Stomach (tissue), 9 donors: Measurements from ENCODE around the gene GABBR2. TPM values are rescaled to one million over a fixed set of nuclear protein-coding genes. Genes with fewer than 3 reads are reported as not detected.

Source experiments
- DNase-seq, 2 donors: peaks; one replicate each; pipeline versions ENCODE4 v3.0.0 to v3.0.0-alpha.2; 2013 to 2019
- H3K27ac ChIP-seq, 5 donors: fragments of 200-600 bp in 4 of 5; sonication (generic) in 4 of 5; one replicate each; pipeline ENCODE4 v1.5.1; 2013 to 2019; ENCODE audit warnings: mild to moderate bottlenecking in 1 of 5, moderate library complexity in 1 of 5
- H3K27me3 ChIP-seq, 3 donors: fragments of 200-600 bp; sonication (generic); one replicate each; pipeline ENCODE4 v1.5.1; 2017 to 2019; ENCODE audit warnings: mixed run types in 1 of 3
- H3K36me3 ChIP-seq, 4 donors: fragments of 200-600 bp; sonication (generic); 1 replicate in 3 of 4; 2 replicates in 1 of 4; pipeline ENCODE4 v1.5.1; 2016 to 2019
- H3K4me1 ChIP-seq, 4 donors: fragments of 200-600 bp; sonication (generic); one replicate each; pipeline ENCODE4 v1.5.1; 2016 to 2019
- H3K4me3 ChIP-seq, 4 donors: fragments of 200-600 bp; sonication (generic) in 3 of 4; one replicate each; pipeline ENCODE4 v1.5.1; 2016 to 2019; ENCODE audit warnings: mild to moderate bottlenecking in 1 of 4
- H3K9me3 ChIP-seq, 4 donors: fragments of 200-600 bp; sonication (generic); one replicate each; pipeline ENCODE4 v1.5.1; 2016 to 2019
- EP300 ChIP-seq: sonication (generic); formaldehyde crosslinking; IDR thresholded peaks from one replicate; pipeline ENCODE4 v1.6.1; 2017; ENCODE audit warnings: antibody characterized with exemption
- POLR2A ChIP-seq, 4 donors: fragments of 450-650 bp; IDR thresholded peaks; one replicate each; pipeline ENCODE4 v1.6.1; 2016; ENCODE audit warnings: antibody characterized with exemption in 4 of 4, control low read depth in 2 of 4, mild to moderate bottlenecking in 1 of 4, moderate library complexity in 1 of 4
- POLR2AphosphoS5 ChIP-seq, 3 donors: sonication (generic); formaldehyde crosslinking; IDR thresholded peaks; one replicate each; pipeline ENCODE4 v1.6.1; 2016; ENCODE audit warnings: antibody characterized with exemption in 3 of 3
- WGBS, 5 donors: extraction: QIAGEN DNeasy Blood & Tissue Kit in 3 of 5; methylation state at CpG; one replicate each; pipeline versions ENCODE4 v1.1.5 to v1.1.7; 2013 to 2018; 5-methylcytosine and 5-hydroxymethylcytosine counted together
- intact Hi-C: fragments of 100-400 bp; cut with DNase I; formaldehyde crosslinking; loops from one replicate; pipeline ENCODE4 v1.15.1; 2023; ENCODE audit warnings: low total_unique reads
- polyA plus RNA-seq, 3 donors: library from polyadenylated mRNA; stranded (reverse); fragments of 200-250 nt; gene quantifications; one replicate each; pipeline ENCODE4 v1.2.3, GENCODE V29; 2013
- total RNA-seq, 5 donors: library from RNA; depleted of rRNA; stranded (reverse); fragments of >200 nt; gene quantifications; one replicate each; pipeline versions ENCODE4 v1.1.0 to v1.2.3, GENCODE V29; 2014 to 2016
- TF ChIP-seq, protein P1 (sequence below), 7 experiments: fragments of 450-650 bp in 4 of 7; fragments of 200-600 bp in 3 of 7; sonication (generic) in 3 of 7; IDR thresholded peaks; one replicate each; pipeline ENCODE4 v1.5.1; 2016 to 2019; ENCODE audit warnings: antibody characterized with exemption in 7 of 7, control low read depth in 2 of 7, mild to moderate bottlenecking in 1 of 7
- donor health status: healthy with polysubstance abuse.
- donor health status: Bipolar disorder and iron deficiency.
- donor health status: healthy.

GABBR2 gene
- total and polyA plus RNA-seq, 8 donors, result 0.06 to 0.55 (median 0.08) TPM; not detected in 5

DNA sequence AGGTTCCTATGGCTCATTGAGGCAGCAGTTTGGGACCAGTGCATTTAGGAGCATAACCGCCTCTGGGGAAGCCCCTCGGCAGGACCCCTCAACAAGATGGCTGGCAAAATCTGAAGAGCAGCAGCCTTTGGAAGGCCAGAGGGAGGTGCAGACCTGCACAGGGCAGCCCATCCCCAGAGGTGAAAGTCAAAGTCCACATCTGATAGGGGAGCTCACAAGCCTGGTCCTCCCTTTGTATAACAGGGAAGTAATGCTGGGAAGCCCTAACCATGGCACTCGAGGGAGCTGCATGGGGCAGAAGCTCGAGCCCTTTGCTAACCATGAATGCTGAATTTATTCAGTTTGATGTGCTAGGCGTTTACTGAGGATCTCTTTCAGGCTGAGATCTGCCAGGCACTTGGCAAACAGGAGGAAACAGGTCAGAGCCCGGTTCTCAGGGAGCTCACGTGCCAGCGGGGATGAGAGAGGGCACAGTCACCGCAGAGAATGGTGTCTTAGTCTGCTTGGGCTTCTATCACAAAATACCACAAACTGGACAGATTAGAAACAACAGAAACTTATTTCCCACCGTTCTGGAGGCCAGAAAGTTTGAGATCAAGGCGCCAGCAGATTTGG, 114.1 kb downstream of the GABBR2 start:
- 68 to 71% (median 70%) methylated on average over 11 of the region's 11 CpGs for WGBS, 5 donors
- Histone ChIP-seq H3K4me1 (no peaks in the 10 kb centered on the region), H3K27ac (no peak overlapping the region), H3K4me3 (no peak overlapping the region), H3K36me3 (no peaks in the 10 kb centered on the region), H3K9me3 (no peaks in the 10 kb centered on the region), H3K27me3 (peaks cover 0 to 10% (median 0%) of the 10 kb centered on the region in 3 donors)
- intact Hi-C loops, result no loop called here
- peak in 1 of 2 donors; percentile 23 for DNase-seq
- TF ChIP-seq EP300, result no peak
- TF ChIP-seq, protein P1, sequence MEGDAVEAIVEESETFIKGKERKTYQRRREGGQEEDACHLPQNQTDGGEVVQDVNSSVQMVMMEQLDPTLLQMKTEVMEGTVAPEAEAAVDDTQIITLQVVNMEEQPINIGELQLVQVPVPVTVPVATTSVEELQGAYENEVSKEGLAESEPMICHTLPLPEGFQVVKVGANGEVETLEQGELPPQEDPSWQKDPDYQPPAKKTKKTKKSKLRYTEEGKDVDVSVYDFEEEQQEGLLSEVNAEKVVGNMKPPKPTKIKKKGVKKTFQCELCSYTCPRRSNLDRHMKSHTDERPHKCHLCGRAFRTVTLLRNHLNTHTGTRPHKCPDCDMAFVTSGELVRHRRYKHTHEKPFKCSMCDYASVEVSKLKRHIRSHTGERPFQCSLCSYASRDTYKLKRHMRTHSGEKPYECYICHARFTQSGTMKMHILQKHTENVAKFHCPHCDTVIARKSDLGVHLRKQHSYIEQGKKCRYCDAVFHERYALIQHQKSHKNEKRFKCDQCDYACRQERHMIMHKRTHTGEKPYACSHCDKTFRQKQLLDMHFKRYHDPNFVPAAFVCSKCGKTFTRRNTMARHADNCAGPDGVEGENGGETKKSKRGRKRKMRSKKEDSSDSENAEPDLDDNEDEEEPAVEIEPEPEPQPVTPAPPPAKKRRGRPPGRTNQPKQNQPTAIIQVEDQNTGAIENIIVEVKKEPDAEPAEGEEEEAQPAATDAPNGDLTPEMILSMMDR (IDR thresholded peaks at IDR 0.05), result no peak
- TF ChIP-seq POLR2AphosphoS5 (IDR thresholded peaks at IDR 0.05), result no peak
- no peak for TF ChIP-seq POLR2A (IDR thresholded peaks at IDR 0.05)

DNA sequence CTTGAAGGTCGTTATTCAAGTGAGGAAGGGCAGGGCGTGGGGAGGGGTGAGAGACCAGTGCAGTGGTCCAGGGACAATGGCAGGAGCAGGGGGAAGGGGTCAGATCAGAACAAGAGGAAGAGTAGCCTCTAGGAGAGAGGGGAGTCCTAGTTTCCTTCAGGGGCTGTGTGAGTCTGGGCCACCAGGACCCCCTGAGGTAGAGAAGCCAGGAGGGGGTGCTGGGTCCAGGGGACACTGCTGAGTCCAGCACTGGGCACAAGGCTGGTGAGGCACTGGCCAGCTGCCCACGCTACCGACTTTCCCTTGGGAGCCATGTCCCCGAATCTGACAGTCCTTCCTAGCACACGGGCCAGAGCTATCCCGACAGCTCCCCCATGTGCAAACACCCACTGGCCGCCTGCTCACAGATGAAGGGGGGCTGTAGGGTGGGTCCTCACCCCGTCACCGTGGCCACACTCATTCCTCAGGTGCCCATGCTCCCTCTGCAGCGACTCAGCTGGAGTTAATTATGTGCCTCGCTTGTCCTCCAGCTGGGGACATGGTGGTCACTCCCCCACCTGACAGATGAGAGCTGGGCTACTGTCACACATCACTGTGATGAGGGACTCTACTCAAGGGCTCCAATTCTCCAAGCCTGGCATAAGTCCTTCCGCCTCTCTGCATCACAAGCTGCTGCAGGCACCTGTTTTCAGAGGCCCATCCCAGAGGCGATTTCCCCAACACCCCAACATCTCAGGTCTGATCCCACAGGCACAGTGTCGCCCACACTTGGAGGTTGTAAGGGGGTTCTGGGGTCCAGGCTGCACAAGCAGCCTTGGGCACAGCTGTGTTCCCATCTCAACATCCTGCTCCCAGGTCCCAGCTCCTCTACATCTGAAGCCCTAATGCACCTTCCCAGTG, 115.1 kb downstream of the GABBR2 start:
- H3K4me1 ChIP-seq, result no peaks in the 10 kb centered on the region
- peaks cover 0 to 15% (median 0%) of the 10 kb centered on the region in 3 donors for H3K27me3 ChIP-seq
- WGBS, 5 donors, result 63 to 81% (median 76%) methylated on average over 12 to 15 of the region's 15 CpGs
- H3K27ac ChIP-seq, result no peak overlapping the region
- no peaks in the 10 kb centered on the region for H3K36me3 ChIP-seq
- H3K9me3 ChIP-seq, result no peaks in the 10 kb centered on the region
- intact Hi-C loops, result no loop called here
- TF ChIP-seq, protein P1 (IDR thresholded peaks at IDR 0.05), result no peak
- TF ChIP-seq POLR2A (IDR thresholded peaks at IDR 0.05) (no peak), EP300 (no peak), POLR2AphosphoS5 (IDR thresholded peaks at IDR 0.05) (no peak)
- H3K4me3 ChIP-seq, result no peak overlapping the region
- DNase-seq, result no peak

DNA sequence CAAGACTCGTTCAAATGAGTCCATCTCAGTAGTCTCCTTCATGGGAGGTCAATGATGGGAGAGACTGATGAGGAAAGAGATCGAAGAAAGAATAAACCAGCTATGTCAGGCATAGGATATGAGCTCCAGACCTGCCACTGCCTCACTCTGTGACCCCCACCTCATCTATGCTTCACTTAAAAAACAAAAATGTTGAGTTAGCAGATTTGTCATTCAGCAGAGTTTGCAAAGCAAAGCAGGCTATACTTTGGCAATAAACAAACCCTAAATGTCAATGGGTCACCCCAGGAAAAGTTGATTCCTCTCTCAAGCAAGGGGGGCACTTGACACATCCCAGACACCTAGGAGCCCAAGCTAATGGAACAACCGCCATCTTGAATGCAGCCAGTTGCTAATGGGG, 117.0 kb downstream of the GABBR2 start:
- H3K36me3 ChIP-seq, result no peaks in the 10 kb centered on the region
- H3K4me3 ChIP-seq, result no peak overlapping the region
- WGBS, 5 donors, result 78 to 90% (median 86%) methylated on average over 3 of the region's 3 CpGs
- no peaks in the 10 kb centered on the region for H3K4me1 ChIP-seq
- intact Hi-C loops, result no loop called here
- H3K9me3 ChIP-seq, result no peaks in the 10 kb centered on the region
- TF ChIP-seq, protein P1 (IDR thresholded peaks at IDR 0.05), result no peak
- TF ChIP-seq POLR2A (IDR thresholded peaks at IDR 0.05) (no peak), POLR2AphosphoS5 (IDR thresholded peaks at IDR 0.05) (no peak)
- DNase-seq, result no peak
- H3K27me3 ChIP-seq, result peaks cover 0 to 18% (median 1%) of the 10 kb centered on the region in 3 donors
- no peak overlapping the region for H3K27ac ChIP-seq

GRCh38 chr9:98590101-98590500, 118.6 kb downstream of the GABBR2 start:
- intact Hi-C loops, result no loop called here

More at GRCh38 chr9:98590101-98590500, 118.6 kb downstream of the GABBR2 start:
- Histone ChIP-seq H3K4me1 (no peaks in the 10 kb centered on the region), H3K4me3 (no peak overlapping the region), H3K9me3 (no peaks in the 10 kb centered on the region), H3K27ac (no peak overlapping the region), H3K27me3 (peaks cover 0 to 18% (median 5%) of the 10 kb centered on the region in 3 donors), H3K36me3 (no peaks in the 10 kb centered on the region)
- no peak for TF ChIP-seq EP300
- no peak for TF ChIP-seq POLR2A (IDR thresholded peaks at IDR 0.05)
- no peak for TF ChIP-seq POLR2AphosphoS5 (IDR thresholded peaks at IDR 0.05)
- TF ChIP-seq, protein P1 (IDR thresholded peaks at IDR 0.05), result no peak
- 59 to 75% (median 71%) methylated on average over 3 of the region's 3 CpGs for WGBS, 5 donors
- DNase-seq, result no peak
